ENCODE data around the gene FMN2. TPM values are rescaled to one million over a fixed set of nuclear protein-coding genes. Genes with fewer than 3 reads are reported as not detected.

The FMN2 gene
- not detected for total RNA-seq

GRCh38 chr1:240091614-240092300, at the start of gene FMN2:
Gene FMN2, plus strand, starts transcription at chr1:240091883. Its CDS starts 227 bp downstream, at chr1:240092110.
- no peak for ATAC-seq

DNA sequence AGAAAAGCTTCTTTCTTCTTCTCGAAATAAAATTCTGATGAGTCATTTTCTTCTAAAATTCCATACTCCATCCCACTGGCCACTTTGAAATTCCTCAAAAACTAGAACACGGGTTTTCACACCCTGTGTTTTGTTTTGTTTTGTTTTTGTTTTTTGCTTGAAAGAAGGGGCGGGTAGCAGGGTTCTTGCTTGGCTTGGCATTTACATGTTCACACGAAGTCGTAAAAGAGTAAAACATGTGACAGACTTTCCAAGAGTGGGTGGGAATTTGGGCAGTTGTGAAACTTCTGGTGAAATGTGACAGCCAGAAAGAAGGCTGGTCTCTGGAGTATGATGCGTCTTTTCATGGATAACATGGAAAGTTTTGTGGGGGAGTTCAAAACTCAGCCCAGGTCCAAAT, 47.1 kb upstream of the FMN2 start:
- no peak for ATAC-seq

- no peak for ATAC-seq
Observed at GRCh38 chr1:240046000-240046399, 45.7 kb upstream of the FMN2 start.

DNA sequence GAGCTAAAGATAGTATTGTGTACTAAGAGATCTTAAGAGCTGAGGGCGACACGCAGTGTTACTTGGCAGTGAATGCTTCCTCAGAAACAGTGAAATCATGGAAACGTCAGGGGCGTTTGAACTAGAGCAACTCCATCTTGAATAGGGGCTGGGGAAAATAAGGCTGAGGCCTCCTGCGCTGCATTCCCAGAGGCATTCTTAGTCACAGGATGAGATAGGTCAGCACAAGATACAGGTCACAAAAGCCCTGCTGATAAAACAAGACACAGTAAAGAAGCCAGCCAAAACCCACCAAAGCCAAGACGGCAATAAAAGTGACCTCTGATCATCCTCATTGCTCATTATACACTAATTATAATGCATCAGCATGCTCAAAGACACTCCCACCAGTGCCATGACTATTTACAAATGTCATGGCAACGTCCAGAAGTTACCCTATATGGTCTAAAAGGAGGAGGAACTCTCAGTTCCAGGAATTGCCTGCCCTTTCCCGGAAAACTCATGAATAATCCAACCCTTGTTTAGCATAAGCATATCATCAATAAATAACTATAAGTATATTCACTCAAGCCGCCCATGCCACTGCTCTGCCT, 37.5 kb upstream of the FMN2 start:
- ATAC-seq, result no peak

DNA sequence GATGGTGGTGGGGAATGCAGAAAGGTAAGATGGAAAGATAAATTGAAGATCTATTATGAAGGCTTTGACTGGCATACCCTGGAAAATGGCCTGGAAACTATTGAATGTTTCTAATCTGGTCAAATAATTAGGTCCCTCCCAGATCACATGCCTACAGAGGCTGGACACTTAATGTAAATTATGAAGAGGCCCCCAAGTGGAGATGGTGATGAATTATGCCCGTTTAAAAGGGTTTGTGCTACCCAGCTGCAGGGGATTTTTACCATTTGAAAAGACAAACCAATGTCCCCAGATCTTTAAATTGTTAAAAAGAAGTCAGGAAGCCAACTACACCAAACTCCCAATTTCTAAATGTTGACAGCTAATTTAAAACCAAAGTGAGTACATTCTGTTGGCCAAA, 35.7 kb upstream of the FMN2 start:
- no peak for ATAC-seq

DNA sequence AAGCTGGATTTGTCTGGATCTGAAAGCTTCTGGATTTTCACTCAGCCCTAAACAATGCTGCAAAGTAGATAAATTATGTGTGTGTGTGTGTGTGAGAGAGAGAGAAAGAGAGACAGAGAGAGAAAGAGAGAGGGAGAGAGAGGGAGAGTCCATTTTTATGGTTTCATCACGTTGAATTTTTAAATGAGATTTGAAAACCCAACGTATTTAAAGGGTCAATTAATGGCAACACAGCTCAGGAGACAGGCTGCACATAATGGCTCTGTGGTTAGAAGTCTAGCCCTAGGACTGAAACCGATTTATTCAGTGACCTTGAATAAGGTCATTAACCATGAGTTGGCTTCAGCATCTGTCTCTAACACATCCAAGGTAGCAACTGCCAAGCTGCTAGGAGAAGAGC, 35.3 kb upstream of the FMN2 start:
- ATAC-seq, result no peak

- no peak for ATAC-seq
Observed at GRCh38 chr1:240058049-240058448, 33.6 kb upstream of the FMN2 start.

GRCh38 chr1:240068961-240069360, 22.7 kb upstream of the FMN2 start:
- ATAC-seq, result no peak

DNA sequence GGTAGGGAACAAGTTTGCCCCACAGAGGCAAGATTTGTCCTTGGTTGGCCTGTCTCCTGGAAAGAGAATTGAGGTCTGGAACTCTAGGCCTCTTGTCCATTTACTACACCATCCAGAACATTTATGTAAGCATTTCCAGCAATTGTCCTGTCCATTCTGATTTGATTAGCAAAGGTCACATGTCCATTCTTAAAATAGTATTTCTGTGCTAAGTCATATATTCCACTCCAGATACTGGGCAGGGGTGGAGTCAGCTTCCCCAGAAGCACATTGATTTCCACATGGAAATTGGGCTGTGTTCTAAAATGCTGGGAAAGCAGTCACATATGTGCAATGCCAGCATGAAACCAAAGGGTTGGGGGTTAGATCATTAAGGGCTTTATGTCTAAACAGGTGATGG, 21.5 kb upstream of the FMN2 start:
- no peak for ATAC-seq

GRCh38 chr1:240073097-240073496, 18.6 kb upstream of the FMN2 start:
- no peak for ATAC-seq

DNA sequence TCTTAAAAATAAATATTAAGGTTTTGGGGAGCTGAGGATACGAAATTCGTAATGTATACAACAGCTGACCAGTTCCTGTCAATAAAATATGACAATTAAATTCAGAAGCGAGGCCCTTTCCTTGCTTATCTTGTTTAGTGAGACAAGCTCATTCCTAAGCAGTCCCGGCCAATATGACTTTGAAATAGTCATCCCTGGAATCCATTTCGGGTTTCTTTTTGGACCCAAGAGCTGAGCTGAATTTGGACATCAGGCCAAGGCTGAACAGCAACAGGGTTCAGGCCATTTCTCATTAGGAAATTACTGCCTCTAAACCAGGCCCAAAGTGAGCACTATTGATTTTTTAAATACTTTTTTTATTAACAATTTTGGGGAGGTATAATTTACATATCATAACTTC, 17.3 kb upstream of the FMN2 start:
- no peak for ATAC-seq

- ATAC-seq, result no peak
Observed at GRCh38 chr1:240074908-240075307, 16.8 kb upstream of the FMN2 start.

DNA sequence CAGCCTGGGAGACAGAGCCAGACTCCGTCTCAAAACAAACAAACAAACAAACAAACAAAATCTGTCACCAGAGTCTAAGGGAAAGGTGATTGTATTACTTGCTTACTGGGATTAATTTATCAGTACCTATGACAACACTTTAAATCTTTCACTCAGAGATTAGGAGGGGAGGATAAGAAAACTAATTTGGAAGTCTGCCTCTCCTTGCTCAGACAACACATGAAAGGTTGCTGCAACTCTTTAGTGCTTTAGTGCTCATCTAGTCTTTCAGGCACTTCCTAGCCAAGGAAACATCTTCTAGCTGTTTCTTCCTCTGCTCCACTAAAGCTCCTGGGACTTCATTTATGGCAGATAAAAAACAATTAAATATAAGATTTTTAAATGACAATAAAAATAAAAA, 7.3 kb upstream of the FMN2 start:
- ATAC-seq, result no peak

- ATAC-seq, result no peak
Observed at GRCh38 chr1:240084749-240085148, 6.9 kb upstream of the FMN2 start.

DNA sequence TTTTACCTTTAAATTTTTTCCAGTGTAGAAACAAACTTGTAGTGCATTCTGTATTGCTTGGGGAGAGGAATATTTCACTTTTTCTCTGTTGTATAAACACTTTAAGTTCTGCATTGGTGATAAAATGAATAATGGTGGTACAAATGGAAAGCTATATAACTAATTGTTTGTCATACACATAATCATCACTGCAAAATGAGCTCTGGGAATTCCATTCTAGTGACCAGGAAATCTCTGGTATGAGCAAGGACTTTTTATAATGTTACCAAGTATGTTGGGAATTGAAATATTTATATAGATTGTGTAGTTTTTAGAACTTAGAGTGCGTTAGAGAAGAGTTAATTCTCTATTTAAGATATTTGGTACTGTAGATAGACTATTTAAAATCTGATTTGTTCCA, 5.0 kb upstream of the FMN2 start:
- ATAC-seq, result no peak

- ATAC-seq, result no peak
Observed at GRCh38 chr1:240090014-240090413, 1.7 kb upstream of the FMN2 start.

- ATAC-seq, result no peak
Observed at GRCh38 chr1:240090957-240091600, 604 bp upstream of the FMN2 start.

DNA sequence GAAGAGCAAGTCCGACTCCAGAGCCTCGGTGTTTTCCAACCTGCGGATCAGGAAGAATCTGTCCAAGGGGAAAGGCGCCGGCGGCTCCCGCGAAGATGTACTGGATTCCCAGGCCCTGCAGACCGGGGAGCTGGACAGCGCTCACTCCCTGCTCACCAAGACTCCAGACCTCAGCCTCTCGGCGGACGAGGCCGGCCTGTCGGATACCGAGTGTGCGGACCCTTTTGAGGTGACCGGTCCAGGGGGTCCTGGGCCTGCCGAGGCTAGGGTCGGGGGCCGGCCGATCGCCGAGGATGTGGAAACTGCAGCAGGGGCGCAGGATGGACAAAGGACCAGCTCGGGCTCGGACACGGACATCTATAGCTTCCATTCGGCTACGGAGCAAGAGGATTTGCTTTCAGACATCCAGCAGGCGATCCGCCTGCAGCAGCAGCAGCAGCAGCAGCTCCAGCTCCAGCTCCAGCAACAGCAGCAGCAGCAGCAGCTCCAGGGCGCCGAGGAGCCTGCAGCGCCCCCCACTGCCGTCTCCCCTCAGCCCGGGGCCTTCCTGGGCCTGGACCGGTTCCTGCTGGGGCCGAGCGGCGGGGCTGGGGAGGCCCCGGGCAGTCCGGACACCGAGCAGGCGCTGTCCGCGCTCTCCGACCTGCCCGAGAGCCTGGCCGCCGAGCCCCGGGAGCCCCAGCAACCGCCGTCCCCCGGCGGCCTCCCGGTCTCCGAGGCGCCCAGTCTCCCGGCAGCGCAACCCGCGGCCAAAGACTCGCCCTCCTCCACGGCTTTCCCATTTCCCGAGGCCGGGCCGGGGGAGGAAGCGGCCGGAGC, 827 bp downstream of the FMN2 start:
- no peak for ATAC-seq

DNA sequence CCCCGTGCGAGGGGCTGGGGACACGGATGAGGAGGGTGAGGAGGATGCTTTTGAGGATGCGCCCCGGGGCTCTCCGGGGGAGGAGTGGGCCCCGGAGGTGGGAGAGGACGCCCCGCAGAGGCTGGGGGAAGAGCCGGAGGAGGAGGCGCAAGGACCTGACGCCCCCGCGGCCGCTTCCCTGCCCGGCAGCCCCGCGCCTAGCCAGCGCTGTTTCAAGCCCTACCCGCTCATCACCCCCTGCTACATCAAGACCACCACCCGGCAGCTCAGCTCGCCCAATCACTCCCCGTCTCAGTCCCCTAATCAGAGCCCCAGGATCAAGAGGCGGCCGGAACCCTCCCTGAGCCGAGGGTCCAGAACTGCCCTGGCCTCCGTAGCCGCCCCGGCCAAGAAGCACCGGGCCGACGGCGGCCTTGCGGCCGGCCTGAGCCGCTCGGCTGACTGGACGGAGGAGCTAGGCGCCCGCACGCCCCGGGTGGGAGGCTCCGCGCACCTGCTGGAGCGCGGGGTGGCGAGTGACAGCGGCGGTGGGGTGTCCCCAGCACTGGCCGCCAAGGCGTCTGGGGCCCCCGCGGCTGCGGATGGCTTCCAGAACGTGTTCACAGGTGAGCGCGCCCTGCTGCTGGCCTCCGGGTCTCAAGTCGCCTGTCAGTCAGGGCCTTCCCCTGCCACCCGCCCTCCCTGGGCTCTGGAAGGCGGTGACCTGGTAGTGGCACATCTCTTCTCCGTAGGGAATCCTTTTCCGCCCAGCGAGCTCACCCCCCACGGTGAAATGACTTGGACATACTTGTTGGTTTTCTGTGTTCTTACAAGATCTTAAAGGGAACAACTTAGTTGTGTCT, 1.7 kb downstream of the FMN2 start:
- ATAC-seq, result peak; percentile 13

DNA sequence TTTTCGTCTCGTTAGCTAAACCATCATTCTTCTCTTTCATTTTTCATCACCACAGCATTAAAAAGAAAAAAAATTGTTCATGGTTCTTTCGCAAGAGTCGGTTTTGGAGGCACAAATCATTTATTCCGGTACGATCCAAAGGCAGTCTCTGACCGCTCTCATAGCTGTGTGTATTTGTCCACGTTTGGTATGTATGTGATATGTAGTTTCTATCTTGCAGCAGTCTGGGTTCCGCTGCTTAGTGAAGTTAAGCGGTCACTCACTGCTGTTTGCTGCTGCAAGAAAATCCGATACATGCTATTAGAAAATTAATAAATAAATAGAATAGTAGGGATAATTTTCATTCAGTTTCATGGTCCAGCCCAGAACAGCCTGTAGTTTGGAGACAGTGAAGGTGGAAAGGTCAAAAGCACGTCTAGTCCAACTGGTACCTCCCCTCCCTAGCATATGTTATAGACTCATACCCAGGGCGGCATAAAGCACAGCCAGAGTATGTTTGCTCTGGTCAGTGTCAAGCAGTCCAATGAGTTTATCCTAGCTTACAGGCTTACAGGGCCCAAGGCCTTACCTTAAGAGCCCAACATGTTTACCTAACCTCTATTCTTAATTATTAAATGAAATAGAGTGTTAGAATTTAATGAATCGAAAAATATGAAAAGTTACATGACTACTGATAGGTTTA, 2.5 kb downstream of the FMN2 start:
- no peak for ATAC-seq

- no peak for ATAC-seq
Observed at GRCh38 chr1:240096974-240097373, 5.3 kb downstream of the FMN2 start.

GRCh38 chr1:240098534-240098933, 6.9 kb downstream of the FMN2 start:
- ATAC-seq, result no peak

Measured in esophagus mucosa (tissue), 1 donor.